NCI-H345 (cell line): ENCODE measurements around the gene TOPBP1.

ENCODE experiments used
- DNase-seq: peaks from one replicate; lab custom pipeline; 2025; lab: John Stamatoyannopoulos, UW

Gene TOPBP1

DNA sequence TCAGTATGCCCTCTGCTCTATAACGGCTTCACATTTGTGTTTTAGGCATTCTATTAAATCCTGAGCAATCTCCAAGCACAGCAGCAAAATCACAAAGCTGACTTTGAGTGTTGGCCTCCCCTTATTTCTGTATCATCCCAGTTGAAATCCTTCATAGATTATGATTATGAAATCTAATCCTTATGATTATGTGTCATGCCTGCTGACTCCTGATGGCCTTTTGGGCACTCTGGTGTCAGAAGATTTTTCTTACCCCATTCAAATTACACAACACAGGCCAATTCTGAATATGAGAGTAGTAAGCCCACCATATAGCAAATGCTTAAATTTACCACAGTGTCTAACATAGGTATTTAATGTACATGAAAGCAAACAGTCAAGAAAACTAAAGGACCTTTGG is 53.9 kb downstream of the TOPBP1 start:
- no peak for DNase-seq

- no peak for DNase-seq
These were observed 54.8 kb downstream of the TOPBP1 start for GRCh38 chr3:133606902-133607301.

- DNase-seq, result no peak
These were observed 55.4 kb downstream of the TOPBP1 start for GRCh38 chr3:133606342-133606741.

GRCh38 chr3:133600572-133601081 is 61.1 kb downstream of the TOPBP1 start:
- DNase-seq, result no peak

DNA sequence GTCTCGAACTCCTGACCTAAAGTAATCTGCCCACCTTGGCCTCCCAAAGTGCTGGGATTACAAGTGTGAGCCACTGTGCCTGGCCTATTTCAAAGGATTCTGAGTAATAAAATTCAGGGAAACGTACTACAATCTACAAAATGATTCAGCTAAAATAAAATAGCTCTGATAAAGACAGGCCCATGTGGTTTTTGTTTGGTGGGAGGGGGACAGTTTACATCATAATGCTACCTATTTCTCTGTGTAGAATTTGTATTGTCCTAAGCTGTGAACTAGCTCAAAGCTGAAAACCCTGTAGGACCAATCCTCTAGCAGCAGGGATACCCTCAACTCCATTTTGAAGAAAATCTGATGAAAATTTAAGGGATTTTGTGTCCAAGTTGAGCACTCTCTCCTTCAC is 62.5 kb downstream of the TOPBP1 start:
- DNase-seq, result no peak

GRCh38 chr3:133598405-133598804 is 63.3 kb downstream of the TOPBP1 start:
- DNase-seq, result no peak

DNA sequence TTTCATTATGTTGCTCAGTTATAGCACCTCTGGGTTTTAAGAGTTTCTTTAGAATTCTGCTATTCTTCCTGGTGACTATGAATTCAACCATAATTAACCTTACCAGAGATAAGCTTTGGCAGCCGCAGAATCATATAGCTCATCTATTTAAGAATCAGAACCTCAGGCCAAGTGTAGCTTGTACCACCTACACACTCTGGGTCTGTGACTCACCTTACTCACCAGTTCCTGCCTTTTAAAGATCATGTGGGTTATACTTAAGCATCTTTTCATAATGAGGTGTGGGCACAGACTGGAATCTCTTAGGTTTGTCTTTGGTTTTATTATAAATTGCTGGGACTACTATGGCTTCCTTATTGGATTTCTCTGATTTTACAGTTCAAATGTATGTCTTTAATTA is 66.4 kb downstream of the TOPBP1 start:
- DNase-seq, result no peak

GRCh38 chr3:133593243-133593642 is 68.5 kb downstream of the TOPBP1 start:
- DNase-seq, result no peak

- no peak for DNase-seq
These were observed 68.9 kb downstream of the TOPBP1 start for GRCh38 chr3:133592843-133593242.

- DNase-seq, result no peak
These were observed 70.4 kb downstream of the TOPBP1 start for GRCh38 chr3:133591271-133591742.

GRCh38 chr3:133589503-133589902 is 72.2 kb downstream of the TOPBP1 start:
- no peak for DNase-seq

- DNase-seq, result no peak
These were observed 72.8 kb downstream of the TOPBP1 start for GRCh38 chr3:133588784-133589465.

DNA sequence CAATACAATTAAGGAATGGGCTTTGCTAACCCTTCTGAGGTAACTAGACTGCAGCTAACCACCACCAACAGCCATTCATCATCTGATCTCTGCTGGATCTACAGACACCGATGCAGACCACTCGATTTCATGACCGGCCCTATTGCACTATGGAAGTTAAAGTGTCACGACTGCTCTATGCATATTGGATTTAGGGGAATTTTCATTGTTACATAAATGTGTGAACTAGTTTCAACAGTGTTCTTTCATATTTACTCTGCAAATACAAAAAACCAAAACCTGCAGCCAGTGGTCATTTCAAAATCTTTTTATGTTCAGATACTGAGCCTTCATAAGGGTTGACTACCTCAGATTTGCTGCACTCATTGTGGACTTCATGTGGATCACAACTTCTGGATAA is 73.7 kb downstream of the TOPBP1 start:
- no peak for DNase-seq

DNA sequence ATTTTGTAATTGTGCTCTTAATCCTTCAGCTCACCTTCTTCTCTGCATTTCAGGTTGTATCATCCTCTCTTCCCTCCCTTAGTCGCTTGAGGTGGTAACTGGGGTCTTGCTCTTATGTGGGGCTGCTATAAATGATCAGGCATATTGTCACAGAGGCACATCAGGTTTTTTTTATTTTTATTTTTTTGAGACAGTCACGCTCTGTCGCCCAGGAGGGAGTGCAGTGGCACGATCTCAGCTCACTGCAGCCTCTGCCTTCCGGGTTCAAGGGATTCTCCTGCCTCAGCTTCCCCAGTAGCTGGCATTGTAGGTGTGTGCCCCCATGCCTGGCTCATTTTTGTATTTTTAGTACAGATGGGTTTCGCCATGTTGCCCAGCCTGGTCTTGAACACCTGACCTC is 78.3 kb downstream of the TOPBP1 start:
- DNase-seq, result no peak

DNA sequence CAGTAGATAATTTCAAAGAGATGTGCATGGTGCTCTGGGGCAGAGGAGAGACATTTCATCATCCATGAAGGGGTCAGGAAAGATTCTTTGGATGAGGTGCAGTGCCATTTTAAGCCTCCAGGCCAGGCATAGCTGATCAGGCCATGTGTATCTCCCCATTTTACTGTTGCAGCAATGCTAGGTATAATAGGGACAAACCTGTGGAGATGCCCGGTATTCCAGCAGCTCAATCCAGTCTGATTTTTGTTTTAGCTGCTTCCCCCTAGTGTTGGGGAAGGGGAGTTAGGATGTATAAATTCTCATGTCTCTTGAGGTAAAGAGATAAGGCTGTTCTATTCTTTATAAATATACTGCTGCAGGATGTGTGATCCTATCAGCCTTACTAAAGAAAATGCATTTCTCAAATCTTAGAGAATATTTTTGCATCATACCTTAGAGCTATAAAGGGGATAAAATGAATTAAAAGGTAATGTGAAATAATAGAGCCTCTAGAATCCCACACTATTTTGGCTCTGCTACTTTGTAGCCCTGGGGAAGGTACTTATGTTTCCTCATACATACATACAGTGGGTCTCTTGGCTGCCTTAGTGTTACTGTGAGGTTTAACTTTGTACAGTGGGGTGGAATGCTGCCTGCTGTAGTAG is 83.1 kb downstream of the TOPBP1 start:
- DNase-seq, result no peak

DNA sequence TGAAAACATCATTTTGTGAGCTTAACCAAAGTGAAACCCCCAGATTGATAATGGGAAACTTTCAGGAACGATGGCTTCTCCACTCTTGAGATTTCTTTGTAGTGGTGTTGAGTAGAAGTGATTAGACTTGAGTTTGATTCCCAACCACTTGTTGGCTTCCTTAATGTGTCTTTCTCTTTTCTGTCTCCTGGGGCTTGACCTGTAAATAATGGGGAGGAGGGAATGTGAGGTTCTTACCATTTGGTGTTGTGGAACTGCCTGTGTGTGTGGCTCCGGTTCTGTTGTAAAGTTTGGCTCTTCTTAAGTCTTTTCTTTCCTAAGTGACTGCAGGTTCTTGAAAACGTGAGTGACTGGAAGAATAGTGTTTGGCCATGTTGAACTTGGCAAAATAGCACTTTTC is 85.6 kb downstream of the TOPBP1 start:
- DNase-seq, result no peak

DNA sequence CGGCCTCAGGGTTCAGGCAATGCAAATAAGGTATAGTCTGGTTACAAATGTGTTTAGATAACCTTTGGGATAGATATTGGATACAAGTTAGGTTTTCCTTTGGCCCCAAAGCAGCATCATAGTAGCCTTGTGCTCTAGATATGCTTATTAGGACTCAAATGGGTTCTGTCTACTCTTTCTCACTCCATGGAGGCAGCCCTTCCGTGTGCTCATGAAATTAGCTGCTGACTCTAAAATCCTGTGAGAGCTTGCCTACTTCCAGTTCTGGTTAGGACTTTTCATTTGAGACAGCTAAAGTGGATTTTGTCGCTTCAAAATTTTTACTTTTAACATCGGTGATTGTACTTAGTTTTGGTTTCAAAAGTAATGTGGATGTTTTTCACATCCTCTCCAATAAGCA is 86.7 kb downstream of the TOPBP1 start:
- no peak for DNase-seq

DNA sequence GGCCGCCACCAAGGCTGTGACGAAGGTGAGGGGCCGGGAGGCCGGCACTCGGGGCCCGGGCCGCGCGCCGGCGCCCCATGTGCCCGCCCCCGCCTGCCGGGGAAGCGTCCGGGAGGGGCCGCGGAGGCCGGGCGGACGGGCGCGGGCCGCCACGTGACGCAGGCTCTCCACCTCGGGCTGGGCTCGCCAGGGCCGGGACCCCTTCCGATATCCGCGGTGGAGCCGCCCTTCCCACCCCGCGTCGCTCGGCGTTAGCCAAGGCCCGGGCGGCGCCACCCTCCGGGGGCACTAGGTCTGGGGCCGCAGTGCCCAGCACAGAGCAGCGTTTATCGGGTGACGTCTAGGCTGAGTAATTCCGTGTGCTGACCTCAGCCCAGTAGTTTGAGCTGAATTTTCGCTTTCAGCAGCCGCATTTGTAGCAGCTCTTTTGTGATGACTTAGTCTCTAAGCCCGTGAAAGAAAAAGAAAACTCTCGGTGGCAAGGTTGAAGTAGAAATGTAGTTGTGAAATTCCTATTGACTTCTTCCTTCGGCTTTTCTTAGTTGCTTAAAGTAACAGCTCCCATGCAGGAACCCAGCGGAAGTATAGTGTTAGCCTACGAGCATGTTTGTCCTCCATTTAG is 87.4 kb downstream of the TOPBP1 start:
- DNase-seq, result no peak

DNA sequence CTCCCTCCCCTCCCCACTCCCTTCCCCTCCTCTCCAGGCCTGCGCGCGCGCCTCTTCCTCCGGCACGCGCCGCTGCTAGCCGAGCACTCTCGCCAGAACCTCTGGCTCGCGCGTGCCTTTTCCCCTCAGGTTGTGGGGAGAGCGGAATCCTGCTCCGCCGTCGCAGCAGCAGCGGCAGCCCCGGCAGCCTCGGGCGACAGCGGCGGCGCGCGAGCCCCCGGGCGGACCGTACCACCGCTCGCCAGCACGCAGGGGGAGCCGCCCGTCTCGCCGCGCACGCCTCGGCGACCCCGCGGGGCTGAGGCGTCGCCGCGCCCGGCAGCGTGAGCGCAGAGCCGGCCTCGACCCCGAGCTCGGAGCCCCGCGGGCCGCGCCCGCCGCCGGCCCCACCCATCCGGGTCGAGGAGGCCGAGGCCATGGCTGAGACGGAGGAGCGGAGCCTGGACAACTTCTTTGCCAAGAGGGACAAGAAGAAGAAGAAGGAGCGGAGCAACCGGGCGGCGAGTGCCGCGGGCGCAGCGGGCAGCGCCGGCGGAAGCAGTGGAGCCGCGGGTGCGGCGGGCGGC is 88.0 kb downstream of the TOPBP1 start, which contains the start of gene CDV3:
TSS of gene CDV3 (plus strand) at position 58 of the 566 bp plus-strand sequence. CDS start at position 417, 359 bp downstream.
- DNase-seq, result no peak

DNA sequence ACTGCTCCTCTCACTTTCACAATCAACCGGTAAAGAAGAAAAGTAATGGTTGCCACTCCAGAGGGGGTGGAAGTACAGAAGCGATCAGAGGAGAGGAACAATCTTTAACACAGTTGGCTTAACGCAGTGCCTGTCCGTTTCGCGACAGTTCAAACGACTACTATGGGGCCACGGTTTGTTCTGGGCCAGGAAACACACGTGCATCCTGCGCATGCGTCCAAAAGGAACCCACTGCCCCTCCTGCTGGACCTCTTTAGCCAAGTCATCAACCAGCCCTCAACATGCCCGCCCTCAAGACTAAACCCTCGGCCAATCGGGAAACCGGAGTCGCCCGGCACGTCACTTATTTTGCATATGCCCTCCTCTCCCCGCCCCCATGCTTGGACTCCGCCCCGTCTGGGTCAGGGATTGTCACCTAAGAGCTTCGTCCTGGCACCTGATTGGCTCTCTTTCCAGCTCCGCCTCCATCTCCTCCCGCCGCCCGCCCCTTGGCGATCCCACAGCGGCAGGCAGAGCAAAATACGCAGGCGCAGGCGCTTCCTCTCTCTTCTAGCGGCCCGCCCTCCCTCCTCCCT is 88.6 kb downstream of the TOPBP1 start:
- DNase-seq, result no peak

DNA sequence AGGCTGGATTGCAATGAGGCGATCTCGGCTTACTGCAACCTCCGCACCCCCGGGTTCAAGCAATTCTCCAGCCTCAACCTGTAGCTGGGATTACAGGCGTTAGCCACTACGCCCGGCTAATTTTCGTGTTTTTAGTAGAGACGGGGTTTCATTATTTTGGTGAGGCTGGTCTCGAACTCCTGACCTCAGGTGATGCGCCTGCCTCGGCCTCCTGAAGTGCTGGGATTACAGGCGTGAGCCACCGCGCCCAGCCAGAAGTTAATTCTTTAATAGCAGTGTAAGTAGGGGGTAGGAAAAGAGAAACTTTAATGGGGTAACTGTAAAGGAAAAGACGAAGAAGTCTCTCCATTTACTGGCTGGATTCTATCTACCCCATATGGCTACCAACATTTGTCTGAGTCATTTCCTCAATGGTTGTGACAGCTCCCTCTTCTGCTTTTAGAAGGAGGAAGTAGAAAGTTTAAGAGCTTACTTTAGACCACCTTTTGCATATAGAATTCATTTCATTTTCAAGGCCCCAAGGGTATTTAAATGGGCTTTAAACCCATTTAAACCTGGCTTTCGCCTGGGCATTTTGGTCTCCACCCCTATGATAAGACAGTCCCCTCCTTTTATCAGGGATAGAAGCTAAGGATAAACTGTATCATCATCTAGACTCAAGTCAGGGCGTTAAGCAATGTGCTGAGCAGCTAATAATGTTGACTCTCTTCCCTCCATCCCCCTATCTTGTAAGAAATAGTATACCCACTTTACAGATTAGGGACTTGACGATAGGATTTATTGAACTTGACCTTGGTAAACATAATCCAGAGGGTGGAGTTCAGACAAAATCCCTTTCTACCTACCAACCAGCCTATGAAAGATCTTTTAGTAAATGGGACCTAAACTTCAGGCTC is 89.3 kb downstream of the TOPBP1 start:
- DNase-seq, result no peak
